Iris pigment epithelial cell (primary cell): ENCODE data around the gene MAN2B2.

Experiments
- DNase-seq: peaks from one replicate; pipeline ENCODE4 v3.0.0-alpha.2; 2011; ENCODE audit warnings: low read depth

The MAN2B2 gene

GRCh38 chr4:6595897-6596537, 21.0 kb downstream of the MAN2B2 start:
- no peak for DNase-seq

DNA sequence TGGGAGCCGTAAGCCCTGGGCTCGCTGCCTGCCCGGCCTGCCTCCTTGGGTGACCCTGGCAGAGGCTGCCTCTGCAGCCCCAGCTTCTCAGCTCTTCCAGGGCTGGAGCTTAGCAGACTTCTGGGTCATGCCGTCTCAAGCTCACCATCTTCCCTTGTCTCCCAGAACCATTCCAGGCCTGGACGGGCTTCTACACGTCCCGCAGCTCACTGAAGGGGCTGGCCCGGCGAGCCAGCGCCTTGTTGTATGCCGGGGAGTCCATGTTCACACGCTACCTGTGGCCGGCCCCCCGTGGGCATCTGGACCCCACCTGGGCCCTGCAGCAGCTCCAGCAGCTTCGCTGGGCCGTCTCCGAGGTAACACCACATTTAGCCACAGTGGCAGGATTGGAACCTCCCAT, 22.0 kb downstream of the MAN2B2 start:
- DNase-seq: no peak

DNA sequence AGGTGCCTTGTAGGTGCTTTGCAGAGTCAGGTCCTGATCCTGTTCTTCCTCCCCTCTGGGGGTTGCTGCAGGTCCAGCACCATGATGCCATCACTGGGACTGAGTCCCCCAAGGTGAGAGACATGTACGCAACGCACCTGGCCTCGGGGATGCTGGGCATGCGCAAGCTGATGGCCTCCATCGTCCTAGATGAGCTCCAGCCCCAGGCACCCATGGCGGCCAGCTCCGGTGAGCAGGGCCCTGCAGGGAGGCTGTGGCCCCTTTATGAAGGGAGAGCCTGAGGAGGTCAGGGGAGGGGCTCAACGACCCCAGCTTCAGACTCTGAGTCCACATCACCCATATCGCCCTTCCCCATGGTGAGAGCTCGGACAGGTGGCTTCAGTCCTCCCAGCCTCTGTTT, 23.1 kb downstream of the MAN2B2 start:
- DNase-seq: no peak

GRCh38 chr4:6598641-6599040, 23.7 kb downstream of the MAN2B2 start:
- DNase-seq: no peak

DNA sequence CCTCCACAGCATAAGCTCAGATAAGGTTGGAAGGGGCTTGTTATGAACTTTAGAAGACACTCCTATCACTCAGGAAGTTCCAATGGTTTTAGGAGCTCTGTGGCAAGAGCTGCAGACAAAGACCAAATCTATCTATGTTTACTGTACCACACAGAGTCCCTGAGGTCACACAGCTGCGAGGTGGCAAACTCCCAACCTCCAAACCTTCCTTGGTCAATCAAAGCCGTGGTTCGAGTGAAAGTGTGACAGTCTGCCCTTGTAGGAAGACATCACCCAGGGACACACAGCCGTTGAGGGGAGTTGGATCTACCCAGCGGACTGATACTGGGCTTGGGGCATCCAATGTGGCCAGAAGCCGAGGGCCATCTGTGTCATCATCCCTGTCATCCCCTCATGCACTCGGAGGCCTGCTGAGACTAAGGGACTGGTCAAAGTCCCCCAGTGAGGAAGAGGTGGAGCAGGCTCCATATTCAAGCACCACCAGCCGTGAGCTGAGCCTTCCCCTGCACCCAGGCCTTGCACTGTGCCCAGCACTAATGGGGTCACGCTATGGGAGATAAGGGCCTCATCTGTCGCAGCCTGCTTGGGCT, 26.8 kb downstream of the MAN2B2 start:
- no peak for DNase-seq

DNA sequence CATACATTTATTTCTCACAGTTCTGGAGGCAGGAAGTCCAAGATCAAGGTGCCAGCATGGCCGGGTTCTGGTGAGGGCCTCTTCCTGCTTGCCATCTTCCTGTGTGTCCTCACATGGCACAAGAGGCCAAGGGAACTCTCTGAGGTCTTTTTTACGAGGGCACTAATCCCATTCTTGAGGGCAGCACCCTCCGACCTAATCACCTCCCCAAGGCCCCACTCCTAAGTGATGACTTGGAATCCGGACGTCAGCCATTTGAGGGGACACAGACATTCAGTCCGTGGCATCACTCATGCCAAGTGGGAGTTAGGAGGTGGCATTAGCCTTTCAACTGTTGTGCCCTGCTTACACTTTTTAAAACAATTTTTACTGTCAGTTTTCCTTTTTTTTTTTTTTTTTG, 27.3 kb downstream of the MAN2B2 start:
- DNase-seq: no peak

DNA sequence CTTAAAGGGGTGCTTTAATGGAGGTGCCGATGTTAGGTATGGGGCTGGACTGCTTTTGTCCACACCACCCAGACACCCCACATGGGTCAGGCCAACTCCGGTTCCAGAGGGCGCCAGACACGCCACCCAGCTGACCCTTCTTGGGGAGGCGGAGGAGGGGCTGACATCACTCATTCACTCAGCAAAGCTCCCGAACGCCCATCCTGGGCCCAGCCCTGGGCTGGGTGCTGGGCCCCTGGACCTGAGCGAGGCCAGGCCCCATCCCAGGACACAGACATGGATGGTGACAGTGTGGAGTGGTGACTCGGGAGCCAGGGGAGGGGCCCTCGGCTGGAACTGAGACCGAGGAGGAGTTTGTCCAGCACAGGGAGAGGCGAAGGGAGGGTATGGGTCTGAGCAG, 28.1 kb downstream of the MAN2B2 start:
- DNase-seq: no peak

DNA sequence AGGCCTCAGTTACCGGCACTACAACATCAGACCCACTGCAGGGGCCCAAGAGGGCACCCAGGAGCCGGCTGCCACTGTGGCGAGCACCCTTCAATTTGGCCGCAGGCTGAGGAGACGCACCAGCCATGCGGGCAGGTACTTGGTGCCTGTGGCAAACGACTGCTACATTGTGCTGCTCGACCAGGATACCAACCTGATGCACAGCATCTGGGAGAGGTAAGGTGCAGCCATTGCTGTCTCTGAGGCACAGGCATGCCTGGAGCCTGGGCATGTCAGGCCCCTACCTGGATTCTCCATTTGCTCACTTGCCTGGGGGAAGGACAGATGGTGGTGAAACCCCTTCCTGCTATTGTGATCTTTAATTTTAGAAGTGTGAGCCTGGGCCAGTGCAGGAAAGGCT, 30.1 kb downstream of the MAN2B2 start:
- DNase-seq: no peak

- no peak for DNase-seq
These were observed 30.6 kb downstream of the MAN2B2 start for GRCh38 chr4:6605605-6606004.

GRCh38 chr4:6606465-6607235, 31.7 kb downstream of the MAN2B2 start:
- no peak for DNase-seq

DNA sequence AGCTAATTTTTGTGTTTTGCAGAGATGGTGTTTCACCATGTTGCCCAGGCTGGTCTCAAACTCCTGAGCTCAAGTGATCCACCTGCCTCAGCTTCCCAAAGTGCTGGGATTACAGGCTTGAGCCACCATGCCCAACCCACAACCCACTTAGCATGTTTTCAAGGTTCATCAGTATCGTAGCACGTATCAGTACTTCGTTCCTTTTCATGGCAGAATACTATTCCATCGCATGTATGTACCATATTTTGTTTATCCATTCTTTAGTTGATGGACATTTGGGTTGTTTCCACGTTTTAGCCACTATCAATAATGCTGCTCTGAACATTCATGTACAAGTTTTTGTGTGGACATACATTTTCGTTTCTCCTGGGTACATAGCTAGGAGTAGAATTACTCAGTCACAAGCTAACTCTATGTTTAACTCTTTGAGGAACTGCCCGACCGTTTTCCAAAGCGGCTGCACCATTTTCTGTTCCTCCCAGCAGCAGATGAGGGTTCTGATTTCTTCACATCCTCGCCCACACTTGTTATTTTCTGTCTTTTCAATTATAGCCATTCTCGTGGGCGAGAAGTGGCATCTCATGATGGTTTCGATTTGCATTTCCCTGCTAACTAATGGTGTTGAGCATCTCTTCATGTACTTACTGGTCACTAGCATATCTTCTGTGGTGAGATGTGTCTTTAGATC, 32.5 kb downstream of the MAN2B2 start:
- DNase-seq: no peak

DNA sequence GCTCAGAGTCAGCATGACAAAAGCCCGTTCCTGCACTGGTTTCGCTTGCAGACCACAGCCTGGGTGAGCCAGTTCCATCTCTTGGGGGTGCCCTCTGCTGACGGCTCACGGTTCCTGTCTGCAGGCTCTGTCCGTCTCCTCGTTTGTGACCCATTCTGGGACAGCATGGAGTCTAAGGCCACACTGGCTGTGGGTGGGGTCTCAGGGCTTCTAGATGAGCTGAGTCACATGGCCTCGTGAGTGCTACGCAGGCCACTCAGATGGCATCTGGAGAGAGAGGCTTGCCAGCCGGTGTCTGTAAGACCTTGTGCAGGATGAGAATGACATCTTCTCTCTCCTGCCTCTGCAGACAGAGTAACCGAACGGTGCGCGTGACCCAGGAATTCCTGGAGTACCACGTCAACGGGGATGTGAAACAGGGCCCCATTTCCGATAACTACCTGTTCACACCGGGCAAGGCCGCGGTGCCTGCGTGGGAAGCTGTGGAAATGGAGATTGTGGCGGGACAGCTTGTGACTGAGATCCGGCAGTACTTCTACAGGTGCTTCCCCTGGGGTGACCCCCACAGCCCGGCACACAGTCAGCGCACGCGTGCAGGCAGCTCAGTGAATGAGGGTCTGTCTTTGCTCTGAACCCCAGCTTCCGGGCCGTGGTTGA, 33.9 kb downstream of the MAN2B2 start:
- no peak for DNase-seq

GRCh38 chr4:6609415-6610079, 34.6 kb downstream of the MAN2B2 start:
- DNase-seq: no peak

- DNase-seq: no peak
These were observed 36.0 kb downstream of the MAN2B2 start for GRCh38 chr4:6610856-6611430.

GRCh38 chr4:6612961-6613675, 38.1 kb downstream of the MAN2B2 start:
- no peak for DNase-seq

DNA sequence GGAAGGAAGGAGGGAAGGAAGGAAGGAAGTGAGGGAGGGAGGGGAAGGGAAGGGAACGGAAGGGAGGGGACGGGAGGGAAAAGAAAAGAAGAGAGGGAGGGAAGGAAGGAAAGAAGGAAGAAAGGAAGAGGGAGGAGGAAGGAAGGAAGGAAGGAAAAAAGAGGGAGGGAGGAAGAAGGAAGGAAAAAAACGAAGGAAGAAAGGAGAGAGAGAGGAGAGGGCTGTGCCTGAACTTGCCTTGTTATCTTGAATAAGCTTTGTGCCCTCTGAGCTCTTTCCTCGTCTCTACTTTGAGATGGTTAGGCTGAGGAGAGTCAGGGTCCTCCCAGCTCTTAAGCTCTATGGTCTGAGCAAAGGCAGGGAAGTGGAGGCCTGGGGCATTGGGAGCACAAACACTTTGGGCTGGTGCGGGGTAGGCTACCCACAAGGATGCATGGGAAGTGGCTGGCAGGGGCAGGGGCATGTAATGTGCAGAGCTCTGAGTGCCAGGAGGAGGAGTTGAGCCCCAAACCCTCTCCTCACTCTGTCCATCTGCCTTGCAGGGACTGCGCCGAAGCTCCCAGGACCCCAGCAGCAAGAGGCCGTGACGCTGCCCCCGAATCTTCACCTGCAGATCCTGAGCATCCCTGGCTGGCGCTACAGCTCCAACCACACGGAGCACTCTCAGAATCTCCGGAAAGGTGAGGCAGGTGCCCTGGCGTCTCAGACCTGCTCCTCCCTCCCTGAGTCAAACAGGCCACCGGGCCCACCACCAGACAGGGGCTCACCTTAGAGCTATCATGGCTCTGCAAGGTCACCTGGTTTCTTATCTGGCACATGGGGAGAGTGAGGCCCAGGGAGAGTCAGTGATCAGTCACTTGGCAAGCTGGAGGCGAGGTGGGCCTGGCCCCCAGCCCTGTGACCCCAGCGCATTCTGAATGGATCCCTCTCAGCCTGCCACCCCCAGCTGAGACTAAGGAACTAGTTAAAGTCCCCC, 39.0 kb downstream of the MAN2B2 start:
- no peak for DNase-seq

- no peak for DNase-seq
These were observed 39.8 kb downstream of the MAN2B2 start for GRCh38 chr4:6614701-6615230.

GRCh38 chr4:6616087-6616995, 41.4 kb downstream of the MAN2B2 start:
- no peak for DNase-seq
